ENCODE data around the gene SCAF8. TPM values are rescaled to one million over a fixed set of nuclear protein-coding genes. Genes with fewer than 3 reads are reported as not detected.
A peak's percentile ranks its signal among the peaks of the same experiment; 100 is the strongest.

The SCAF8 gene
- total and polyA plus RNA-seq, 9 of the 15 experiments (the other 6 are each of a cell fraction or from before 2014, with no cell fraction given), result 10.5 to 46.6 (median 23.2) TPM

DNA sequence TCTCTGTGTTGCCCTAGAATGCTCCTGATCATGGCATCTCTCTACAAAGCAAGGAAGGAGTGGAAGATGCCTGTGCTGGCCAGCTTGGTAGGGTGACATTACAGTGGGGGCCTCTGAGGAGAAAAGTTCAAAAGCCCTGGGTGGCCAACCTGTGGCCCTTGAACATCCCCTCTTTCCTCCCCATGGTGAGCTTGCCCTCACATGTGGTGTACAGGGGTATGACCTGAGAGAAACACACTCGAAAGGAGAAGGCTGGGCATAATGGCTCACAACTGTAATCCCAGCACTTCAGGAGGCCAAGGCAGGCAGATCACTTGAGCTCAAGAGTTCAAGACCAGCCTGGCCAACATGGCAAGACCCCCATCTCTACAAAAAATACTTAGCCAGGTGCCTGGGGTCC is 36.6 kb upstream of the SCAF8 start (continued):
- TF ChIP-seq ZNF124 (CRISPR knock-in tag; IDR thresholded peaks at IDR 0.05), result no peak
- no peak for TF ChIP-seq HDAC8 (tag; IDR thresholded peaks at IDR 0.05)
- TF ChIP-seq, protein P1, sequence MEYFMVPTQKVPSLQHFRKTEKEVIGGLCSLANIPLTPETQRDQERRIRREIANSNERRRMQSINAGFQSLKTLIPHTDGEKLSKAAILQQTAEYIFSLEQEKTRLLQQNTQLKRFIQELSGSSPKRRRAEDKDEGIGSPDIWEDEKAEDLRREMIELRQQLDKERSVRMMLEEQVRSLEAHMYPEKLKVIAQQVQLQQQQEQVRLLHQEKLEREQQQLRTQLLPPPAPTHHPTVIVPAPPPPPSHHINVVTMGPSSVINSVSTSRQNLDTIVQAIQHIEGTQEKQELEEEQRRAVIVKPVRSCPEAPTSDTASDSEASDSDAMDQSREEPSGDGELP (CRISPR knock-in tag; IDR thresholded peaks at IDR 0.05; ENCODE audit: borderline replicate concordance), result no peak
- no peak for TF ChIP-seq RCOR1 (IDR thresholded peaks at IDR 0.05; ENCODE audit: borderline replicate concordance in 1 of 2, low read depth in 2 of 2, low read length in 2 of 2)
- TF ChIP-seq SREBF1 (IDR thresholded peaks at IDR 0.05; ENCODE audit: borderline replicate concordance, low read depth, low read length), result no peak
- no peak for TF ChIP-seq DNMT1 (IDR thresholded peaks at IDR 0.05)
- TF ChIP-seq ZNF830 (CRISPR knock-in tag; IDR thresholded peaks at IDR 0.05), result no peak

DNA sequence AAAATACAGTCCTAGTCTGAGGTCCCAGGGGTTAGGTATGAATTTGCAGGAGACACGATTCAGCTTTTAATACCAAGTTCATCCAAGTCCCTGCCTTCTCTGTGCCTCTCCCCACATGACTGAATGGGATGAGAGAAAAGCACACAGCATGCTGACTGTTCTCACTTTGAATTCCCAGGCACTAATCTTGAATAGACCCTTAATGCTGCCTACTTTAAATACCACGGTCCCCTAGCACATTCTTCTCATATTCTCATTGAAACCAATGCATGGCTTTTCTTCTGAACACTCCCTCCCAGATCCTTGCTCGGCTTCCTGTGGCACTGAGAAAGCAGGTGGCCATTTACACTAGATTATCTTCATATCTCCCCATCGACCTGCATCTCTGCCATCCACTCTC is 30.1 kb upstream of the SCAF8 start:
- CTCF ChIA-PET (ENCODE audit: low intra/inter-chr PET ratio), result no interaction called here
- no TSS peak for BruUV-seq (replicated peaks)
- no peaks in the 10 kb centered on the region for H3K79me2 ChIP-seq (ENCODE audit: control insufficient read depth, insufficient read depth, low read length)
- H3K27ac ChIP-seq (ENCODE audit: extremely low read depth, low read depth, low read length), result no peak overlapping the region
- WGBS (ENCODE audit: insufficient coverage, low coverage, missing lambda C conversion rate), result 10% methylated on average over 4 of the region's 4 CpGs
- H3K36me3 ChIP-seq (ENCODE audit: control insufficient read depth, insufficient read depth, low read length), result no peaks in the 10 kb centered on the region
- ATAC-seq, result no peak
- H3K4me3 ChIP-seq, result no peak overlapping the region
- no peaks in the 10 kb centered on the region for H3K9me1 ChIP-seq (ENCODE audit: control insufficient read depth, insufficient read depth, low read length)
- intact Hi-C loops (cut with micrococcal nuclease), result no loop called here
- no peak overlapping the region for H3K9ac ChIP-seq (ENCODE audit: insufficient read depth in 1 of 2, low read depth in 2 of 2, low read length in 2 of 2)
- H3K4me2 ChIP-seq (ENCODE audit: insufficient read depth, low read length), result no peak overlapping the region
- in situ Hi-C loops (cut with MboI), result no loop called here
- FAIRE-seq, result no peak
- H3K9me3 ChIP-seq (replicated peaks; ENCODE audit: control insufficient read depth, insufficient read depth, low read depth, low read length), result no peaks in the 10 kb centered on the region
- peaks cover 3 to 5% of the 10 kb centered on the region in 2 experiments; a peak in 1 of 5 replicates for H3K27me3 ChIP-seq (ENCODE audit: control insufficient read depth in 2 of 2, insufficient read depth in 2 of 2, low read length in 2 of 2)
- H4K20me1 ChIP-seq (replicated peaks; ENCODE audit: control insufficient read depth, insufficient read depth, low read length), result no peaks in the 10 kb centered on the region
- POLR2A ChIA-PET, result no interaction called here
- H3K4me1 ChIP-seq (replicated peaks in 1 of 2; ENCODE audit: control insufficient read depth in 2 of 2, insufficient read depth in 2 of 2, low read length in 2 of 2), result no peaks in the 10 kb centered on the region; a peak in 2 of 5 replicates
- DNase-seq (ENCODE audit: extremely low read depth in 1 of 4, low spot score in 3 of 4), result no peak
- TF ChIP-seq NCOA1 (IDR thresholded peaks at IDR 0.05; ENCODE audit: low read depth), result no peak
- TF ChIP-seq CTBP1 (IDR thresholded peaks at IDR 0.05; ENCODE audit: borderline replicate concordance), result no peak
- no peak for TF ChIP-seq SIN3B (IDR thresholded peaks at IDR 0.05; ENCODE audit: low read depth)
- no peak for TF ChIP-seq GATAD2A (IDR thresholded peaks at IDR 0.05)
- TF ChIP-seq TEAD1 (CRISPR knock-in tag; IDR thresholded peaks at IDR 0.05), result no peak
- TF ChIP-seq, protein P2, sequence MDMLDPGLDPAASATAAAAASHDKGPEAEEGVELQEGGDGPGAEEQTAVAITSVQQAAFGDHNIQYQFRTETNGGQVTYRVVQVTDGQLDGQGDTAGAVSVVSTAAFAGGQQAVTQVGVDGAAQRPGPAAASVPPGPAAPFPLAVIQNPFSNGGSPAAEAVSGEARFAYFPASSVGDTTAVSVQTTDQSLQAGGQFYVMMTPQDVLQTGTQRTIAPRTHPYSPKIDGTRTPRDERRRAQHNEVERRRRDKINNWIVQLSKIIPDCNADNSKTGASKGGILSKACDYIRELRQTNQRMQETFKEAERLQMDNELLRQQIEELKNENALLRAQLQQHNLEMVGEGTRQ (CRISPR knock-in tag; IDR thresholded peaks at IDR 0.05), result no peak
- no peak for TF ChIP-seq TARDBP (IDR thresholded peaks at IDR 0.05)
- TF ChIP-seq ZNF282 (CRISPR knock-in tag; IDR thresholded peaks at IDR 0.05), result no peak
- no peak for TF ChIP-seq MAFK (IDR thresholded peaks at IDR 0.05; ENCODE audit: low read length)
- no peak for TF ChIP-seq ZNF707 (CRISPR knock-in tag; conservative IDR thresholded peaks at IDR 0.05)
- no peak for TF ChIP-seq BACH1 (tag; IDR thresholded peaks at IDR 0.05)
- TF ChIP-seq ZKSCAN1 (IDR thresholded peaks at IDR 0.05; ENCODE audit: low read depth, low read length), result no peak
- TF ChIP-seq, protein P3, sequence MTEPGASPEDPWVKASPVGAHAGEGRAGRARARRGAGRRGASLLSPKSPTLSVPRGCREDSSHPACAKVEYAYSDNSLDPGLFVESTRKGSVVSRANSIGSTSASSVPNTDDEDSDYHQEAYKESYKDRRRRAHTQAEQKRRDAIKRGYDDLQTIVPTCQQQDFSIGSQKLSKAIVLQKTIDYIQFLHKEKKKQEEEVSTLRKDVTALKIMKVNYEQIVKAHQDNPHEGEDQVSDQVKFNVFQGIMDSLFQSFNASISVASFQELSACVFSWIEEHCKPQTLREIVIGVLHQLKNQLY (CRISPR knock-in tag; conservative IDR thresholded peaks at IDR 0.05), result no peak
- H2AFZ ChIP-seq (ENCODE audit: low read depth, low read length), result peak overlapping the region; percentile 14; the same call in 1 of the 2 replicates

Measured in K562 (cell line).